Endothelial cell of umbilical vein (primary cell): ENCODE measurements around the gene SLC28A1. TPM values are rescaled to one million over a fixed set of nuclear protein-coding genes. Genes with fewer than 3 reads are reported as not detected.

ENCODE experiments used
- BruUV-seq: library from RNA; stranded (reverse); fragments of 400-500 nt; replicated peaks from 2 replicates; lab custom pipeline; 2021; lab: Mats Ljungman, UMichigan
- CTCF ChIA-PET: fragments of 300-600, 350-600 bp; sonication (Branson Sonifier 250); formaldehyde crosslinking; loops from one replicate; lab custom pipeline; 2021; ENCODE audit warnings: antibody characterized with exemption, inconsistent platforms; lab: Charles Lee
- POLR2A ChIA-PET: fragments of 300-600, 350-600 bp; sonication (Branson Sonifier 250); formaldehyde crosslinking; loops from one replicate; lab custom pipeline; 2021; ENCODE audit warnings: antibody characterized with exemption, inconsistent platforms; lab: Charles Lee
- DNase-seq: peaks from one replicate; pipeline ENCODE4 v3.0.0-alpha.2; 2011; ENCODE audit warnings: low read depth, low spot score
- FAIRE-seq: peaks from 2 replicates; lab custom pipeline; 2011; peaks lifted over from hg19 to GRCh38; lab: Jason Lieb, UNC
- H2AFZ ChIP-seq: 2 replicates; pipeline ENCODE4 v1.6.0; 2012; ENCODE audit warnings: low read depth, low read length, control low read depth, inconsistent platforms
- H3K27ac ChIP-seq: 2 replicates; pipeline ENCODE4 v1.5.1; 2011; ENCODE audit warnings: low read depth, mild to moderate bottlenecking, control low read depth, low read length, moderate library complexity; ENCODE audit not compliant: insufficient read depth
- H3K27me3 ChIP-seq, 2 experiments: 2 replicates each; pipeline versions ENCODE4 v1.6.0 to v1.6.1; 2011; ENCODE audit warnings: low read length in 2 of 2, mixed read lengths in 1 of 2; ENCODE audit not compliant: control insufficient read depth in 2 of 2, insufficient read depth in 2 of 2
- H3K36me3 ChIP-seq, 2 experiments: 2 replicates in 1 of 2; 3 replicates in 1 of 2; pipeline ENCODE4 v1.5.1; 2011; ENCODE audit warnings: low read length in 2 of 2, mild to moderate bottlenecking in 1 of 2, moderate library complexity in 1 of 2; ENCODE audit not compliant: control insufficient read depth in 2 of 2, insufficient read depth in 2 of 2; ENCODE audit errors: extremely low read depth in 1 of 2
- H3K4me1 ChIP-seq: 3 replicates; pipeline ENCODE4 v1.5.1; 2011; ENCODE audit warnings: mild to moderate bottlenecking, low read length; ENCODE audit not compliant: control insufficient read depth, insufficient read depth; ENCODE audit errors: extremely low read depth
- H3K4me2 ChIP-seq: 2 replicates; pipeline ENCODE4 v1.6.1; 2011; ENCODE audit warnings: low read length, control low read depth, mixed read lengths; ENCODE audit not compliant: insufficient read depth
- H3K4me3 ChIP-seq, 3 experiments: fragments of 200-600 bp in 1 of 3; sonication (generic), shearing (Covaris generic) in 1 of 3; replicated peaks in 1 of 3; 2 replicates each; pipeline ENCODE4 v1.5.1; 2011 to 2016; ENCODE audit warnings: control low read depth in 3 of 3, low read length in 3 of 3, mild to moderate bottlenecking in 2 of 3, inconsistent platforms in 1 of 3, low read depth in 1 of 3, moderate library complexity in 1 of 3; ENCODE audit not compliant: insufficient read depth in 1 of 3
- H3K79me2 ChIP-seq: 2 replicates; pipeline ENCODE4 v1.6.0; 2012; ENCODE audit warnings: low read length, inconsistent platforms; ENCODE audit not compliant: control insufficient read depth, insufficient read depth
- H3K9ac ChIP-seq: replicated peaks from 2 replicates; pipeline ENCODE3; 2011; ENCODE audit warnings: low read length, control low read depth; ENCODE audit not compliant: insufficient read depth; ENCODE audit errors: extremely low read depth
- H3K9me1 ChIP-seq: replicated peaks from 3 replicates; pipeline ENCODE4 v1.6.0; 2011; ENCODE audit warnings: mild to moderate bottlenecking, low read length; ENCODE audit not compliant: control insufficient read depth, insufficient read depth; ENCODE audit errors: extremely low read depth
- H3K9me3 ChIP-seq: replicated peaks from 2 replicates; pipeline ENCODE4 v1.5.1; 2012; ENCODE audit warnings: low read length, inconsistent platforms; ENCODE audit not compliant: control insufficient read depth, insufficient read depth
- H4K20me1 ChIP-seq: replicated peaks from 2 replicates; pipeline ENCODE3; 2011; ENCODE audit warnings: mild to moderate bottlenecking, low read length; ENCODE audit not compliant: control insufficient read depth, insufficient read depth; ENCODE audit errors: extremely low read depth
- EZH2 ChIP-seq: IDR thresholded peaks from 2 replicates; pipeline ENCODE4 v1.6.1; 2012; ENCODE audit warnings: borderline replicate concordance, low read depth, mild to moderate bottlenecking, moderate library complexity, low read length, inconsistent platforms; ENCODE audit not compliant: severe bottlenecking
- GATA2 ChIP-seq: IDR thresholded peaks from 2 replicates; pipeline ENCODE4 v1.7.0; 2011; ENCODE audit warnings: low read depth, mild to moderate bottlenecking, moderate library complexity, mixed read lengths, low read length; ENCODE audit not compliant: insufficient read length, insufficient read depth
- JUN ChIP-seq: IDR thresholded peaks from 2 replicates; pipeline ENCODE4 v1.6.1; 2011; ENCODE audit warnings: borderline replicate concordance, low read depth; ENCODE audit not compliant: insufficient read length, insufficient read depth
- MYC ChIP-seq: IDR thresholded peaks from one replicate; pipeline ENCODE4 v1.6.1; 2011; ENCODE audit warnings: mild to moderate bottlenecking, low read depth, low read length
- POLR2AphosphoS5 ChIP-seq: IDR thresholded peaks from 2 replicates; pipeline ENCODE4 v1.6.1; 2012; ENCODE audit warnings: low read depth, mild to moderate bottlenecking, control low read depth, low read length, moderate library complexity; ENCODE audit not compliant: insufficient read depth
- dilution Hi-C: fragments of 300-500 bp; cut with MboI; formaldehyde crosslinking; loops from one replicate; pipeline ENCODE4 v1.15.0; 2019; ENCODE audit warnings: low sequenced_read_pairs; ENCODE audit not compliant: extremely low pct_ligation_motif_present
- intact Hi-C: fragments of 100-400 bp; cut with micrococcal nuclease; formaldehyde crosslinking; loops from one replicate; pipeline ENCODE4 v1.10.0; 2022
- polyA plus RNA-seq, 4 experiments: library from polyadenylated mRNA; depleted of rRNA in 3 of 4; stranded (reverse) in 3 of 4; unstranded in 1 of 4; fragments of >200 nt; gene quantifications; 2 replicates each; pipeline versions ENCODE4 v1.2.1 to v1.2.3, GENCODE V29; 2011 to 2012; ENCODE audit warnings: missing spikeins in 1 of 4
- total RNA-seq: library from RNA; stranded (reverse); gene quantifications from 2 replicates; pipeline ENCODE4 v1.2.3, GENCODE V29; 2021
- TF ChIP-seq, protein P1 (sequence below): IDR thresholded peaks from 2 replicates; pipeline ENCODE4 v1.6.1; 2011; ENCODE audit not compliant: insufficient read depth, insufficient read length
- TF ChIP-seq, protein P2 (sequence below), 2 donors: IDR thresholded peaks; 1 replicate in 1 of 2; 2 replicates in 1 of 2; pipeline ENCODE4 v1.5.1; 2011; ENCODE audit warnings: low read length in 2 of 2, mild to moderate bottlenecking in 2 of 2, moderate library complexity in 2 of 2, control low read depth in 1 of 2, inconsistent platforms in 1 of 2, low read depth in 1 of 2; ENCODE audit not compliant: insufficient read depth in 1 of 2; ENCODE audit errors: extremely low read depth in 1 of 2

The SLC28A1 gene
- total and polyA plus RNA-seq, 2 donors (not counting 3 experiments of a cell fraction or from before 2014, with no cell fraction given): not detected

DNA sequence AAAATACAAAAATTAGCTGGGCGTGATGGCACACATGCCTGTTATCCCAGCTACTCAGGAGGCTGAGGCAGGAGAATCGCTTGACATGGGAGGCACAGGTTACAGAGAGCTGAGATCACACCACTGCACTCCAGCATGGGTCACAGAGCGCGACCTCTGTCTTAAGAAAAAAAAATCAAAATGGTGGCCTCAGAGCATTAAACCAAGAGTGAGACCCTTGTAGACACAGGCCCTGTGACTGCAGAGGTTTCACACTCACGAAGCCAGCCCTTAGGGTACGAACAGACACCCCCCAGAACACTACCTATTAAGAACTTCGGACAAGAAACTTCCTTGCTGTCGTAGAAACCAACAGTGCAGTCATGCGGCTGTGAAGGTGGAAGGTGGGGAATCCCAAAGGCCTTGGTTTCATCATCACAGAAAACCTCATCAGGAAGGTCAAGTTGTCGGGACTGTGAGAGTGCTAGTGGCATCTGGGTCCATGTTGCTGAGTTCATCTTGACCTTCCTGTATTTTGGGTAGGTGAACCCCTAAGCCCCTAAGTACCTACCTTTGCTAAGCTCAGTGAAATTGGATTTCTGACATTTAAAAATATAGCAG is 92.4 kb downstream of the SLC28A1 start:
- no peak for DNase-seq
- Histone ChIP-seq H4K20me1 (no peaks in the 10 kb centered on the region), H3K9me1 (no peaks in the 10 kb centered on the region), H3K4me1 (peaks cover 2% of the 10 kb centered on the region), H3K27me3 (no peaks in the 10 kb centered on the region), H3K9ac (no peak overlapping the region), H3K9me3 (no peaks in the 10 kb centered on the region), H3K4me3 (no peak overlapping the region), H2AFZ (no peak overlapping the region), H3K36me3 (no peaks in the 10 kb centered on the region), H3K27ac (no peak overlapping the region), H3K79me2 (no peaks in the 10 kb centered on the region), H3K4me2 (no peak overlapping the region)
- ChIA-PET POLR2A (no interaction called here), CTCF (no interaction called here)
- BruUV-seq: no TSS peak
- TF ChIP-seq JUN: no peak
- no peak for TF ChIP-seq EZH2
- no peak for TF ChIP-seq GATA2
- TF ChIP-seq, protein P1, sequence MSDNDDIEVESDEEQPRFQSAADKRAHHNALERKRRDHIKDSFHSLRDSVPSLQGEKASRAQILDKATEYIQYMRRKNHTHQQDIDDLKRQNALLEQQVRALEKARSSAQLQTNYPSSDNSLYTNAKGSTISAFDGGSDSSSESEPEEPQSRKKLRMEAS: no peak
- TF ChIP-seq, protein P2, sequence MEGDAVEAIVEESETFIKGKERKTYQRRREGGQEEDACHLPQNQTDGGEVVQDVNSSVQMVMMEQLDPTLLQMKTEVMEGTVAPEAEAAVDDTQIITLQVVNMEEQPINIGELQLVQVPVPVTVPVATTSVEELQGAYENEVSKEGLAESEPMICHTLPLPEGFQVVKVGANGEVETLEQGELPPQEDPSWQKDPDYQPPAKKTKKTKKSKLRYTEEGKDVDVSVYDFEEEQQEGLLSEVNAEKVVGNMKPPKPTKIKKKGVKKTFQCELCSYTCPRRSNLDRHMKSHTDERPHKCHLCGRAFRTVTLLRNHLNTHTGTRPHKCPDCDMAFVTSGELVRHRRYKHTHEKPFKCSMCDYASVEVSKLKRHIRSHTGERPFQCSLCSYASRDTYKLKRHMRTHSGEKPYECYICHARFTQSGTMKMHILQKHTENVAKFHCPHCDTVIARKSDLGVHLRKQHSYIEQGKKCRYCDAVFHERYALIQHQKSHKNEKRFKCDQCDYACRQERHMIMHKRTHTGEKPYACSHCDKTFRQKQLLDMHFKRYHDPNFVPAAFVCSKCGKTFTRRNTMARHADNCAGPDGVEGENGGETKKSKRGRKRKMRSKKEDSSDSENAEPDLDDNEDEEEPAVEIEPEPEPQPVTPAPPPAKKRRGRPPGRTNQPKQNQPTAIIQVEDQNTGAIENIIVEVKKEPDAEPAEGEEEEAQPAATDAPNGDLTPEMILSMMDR (IDR thresholded peaks at IDR 0.05; ENCODE audit: extremely low read depth in 1 of 2, insufficient read depth in 1 of 2, low read depth in 1 of 2, low read length in 2 of 2): no peak
- TF ChIP-seq MYC: no peak
- TF ChIP-seq POLR2AphosphoS5: no peak
- no peak for FAIRE-seq
- intact Hi-C loops (no loop called here), dilution Hi-C loops (no loop called here)
